ENCODE measurements around the gene KLC1.
A peak's percentile ranks its signal among the peaks of the same experiment; 100 is the strongest.

KLC1 gene

DNA sequence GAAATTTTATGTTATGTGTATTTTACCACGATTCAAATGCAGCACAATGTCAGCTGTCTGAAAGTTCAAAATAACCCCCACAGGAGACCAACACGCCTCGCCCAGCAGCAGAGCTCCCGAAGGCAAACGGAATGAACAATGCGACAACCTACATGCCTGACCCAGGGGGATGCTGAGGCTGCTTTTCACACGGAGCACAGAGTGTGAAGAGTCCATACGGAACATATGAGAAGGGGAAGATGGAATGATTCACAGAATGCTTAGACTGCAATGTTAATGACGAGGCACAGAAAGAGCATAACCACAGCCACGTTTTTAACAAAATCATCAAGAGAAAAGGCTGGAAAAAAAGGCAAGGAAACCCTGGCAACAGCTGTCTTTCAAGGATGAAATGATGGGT is 109.2 kb downstream of the KLC1 start:
- DNase-seq: no peak

DNA sequence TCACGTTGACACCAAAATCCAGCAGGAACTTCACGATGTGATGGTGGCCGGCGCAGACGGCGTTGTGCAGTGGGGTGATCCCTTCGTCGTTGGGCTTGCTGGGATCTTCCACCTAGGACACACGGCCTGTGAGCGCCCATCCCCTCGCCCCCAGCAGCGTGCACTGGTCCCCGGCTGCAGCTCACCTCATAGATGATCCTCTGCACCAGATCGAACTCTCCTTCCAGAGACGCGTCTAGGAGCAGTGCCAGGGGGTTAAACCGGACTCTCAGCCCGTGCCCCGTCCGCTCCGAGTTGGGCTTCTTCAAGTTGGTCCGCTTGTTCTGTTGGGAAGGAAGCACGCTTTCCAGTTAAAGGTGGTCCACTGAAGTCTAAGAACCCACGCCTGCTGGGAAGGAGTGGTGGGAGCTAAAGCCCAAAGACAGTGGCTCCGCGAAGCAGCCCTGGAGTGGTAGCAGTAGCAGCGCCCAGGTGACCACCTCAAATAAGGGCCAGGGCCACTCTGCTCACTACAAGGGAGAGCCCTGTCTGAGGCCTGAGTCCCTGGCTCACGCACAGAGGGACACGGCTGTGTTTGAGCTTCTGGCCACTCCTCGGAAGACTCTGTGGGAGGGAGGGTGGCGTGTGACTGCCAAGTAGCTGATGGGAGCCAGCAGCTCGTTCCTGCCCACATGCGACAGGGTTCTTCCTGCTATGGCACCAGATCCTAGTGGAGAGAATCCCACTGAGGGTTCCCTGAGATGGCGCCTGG is 109.9 kb downstream of the KLC1 start:
- no peak for DNase-seq

DNA sequence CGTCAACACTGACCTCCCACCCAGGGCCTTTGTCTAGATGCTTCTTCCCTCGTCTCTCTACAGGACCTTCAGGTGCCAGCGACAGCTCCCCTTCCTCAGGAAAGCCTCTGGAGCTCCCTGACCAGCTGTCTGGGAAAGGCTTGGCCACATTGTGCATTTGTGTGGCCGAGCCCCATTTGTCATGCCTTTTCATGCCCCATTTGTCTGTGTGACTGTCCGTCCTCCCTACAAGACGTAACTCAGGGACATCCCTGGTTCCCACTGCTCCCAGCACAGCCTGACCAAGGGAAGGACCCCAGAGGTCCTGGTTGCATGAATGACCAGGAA is 110.4 kb downstream of the KLC1 start:
- DNase-seq: no peak

DNA sequence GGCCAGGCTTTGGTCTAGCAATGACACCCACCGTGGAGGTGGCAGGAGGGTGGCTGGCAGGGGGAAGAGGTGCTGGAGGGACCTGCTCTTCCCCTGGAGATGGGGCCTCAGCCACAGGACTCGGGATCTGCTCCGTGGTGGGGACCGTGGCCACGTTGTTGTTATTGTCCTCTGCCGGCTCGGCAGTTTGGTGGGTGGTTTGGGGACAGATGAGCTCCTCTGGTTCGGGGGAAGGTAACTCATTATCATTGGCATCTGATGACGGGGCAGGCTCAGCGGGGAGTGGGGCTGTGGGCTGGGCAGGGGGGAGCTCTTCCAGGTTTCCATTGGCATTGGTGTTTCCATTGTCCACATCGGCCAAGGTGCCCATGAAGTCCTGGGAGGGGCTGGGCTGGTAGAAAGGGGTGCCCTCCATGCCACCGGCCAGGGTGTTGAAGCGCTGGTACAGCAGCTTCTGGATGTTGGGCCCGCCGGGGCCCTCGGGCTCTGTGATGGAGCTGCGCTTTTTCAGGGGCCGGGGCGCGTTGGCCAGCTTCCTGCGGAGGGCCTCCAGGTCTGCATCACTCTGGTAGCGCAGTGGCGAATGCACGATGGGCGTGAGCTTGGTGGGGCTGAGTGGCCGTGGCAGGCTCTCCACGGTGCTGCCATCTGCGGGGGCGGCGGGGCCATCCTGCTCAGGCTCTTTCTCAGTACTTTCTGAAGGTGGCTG is 110.9 kb downstream of the KLC1 start:
- no peak for DNase-seq

DNA sequence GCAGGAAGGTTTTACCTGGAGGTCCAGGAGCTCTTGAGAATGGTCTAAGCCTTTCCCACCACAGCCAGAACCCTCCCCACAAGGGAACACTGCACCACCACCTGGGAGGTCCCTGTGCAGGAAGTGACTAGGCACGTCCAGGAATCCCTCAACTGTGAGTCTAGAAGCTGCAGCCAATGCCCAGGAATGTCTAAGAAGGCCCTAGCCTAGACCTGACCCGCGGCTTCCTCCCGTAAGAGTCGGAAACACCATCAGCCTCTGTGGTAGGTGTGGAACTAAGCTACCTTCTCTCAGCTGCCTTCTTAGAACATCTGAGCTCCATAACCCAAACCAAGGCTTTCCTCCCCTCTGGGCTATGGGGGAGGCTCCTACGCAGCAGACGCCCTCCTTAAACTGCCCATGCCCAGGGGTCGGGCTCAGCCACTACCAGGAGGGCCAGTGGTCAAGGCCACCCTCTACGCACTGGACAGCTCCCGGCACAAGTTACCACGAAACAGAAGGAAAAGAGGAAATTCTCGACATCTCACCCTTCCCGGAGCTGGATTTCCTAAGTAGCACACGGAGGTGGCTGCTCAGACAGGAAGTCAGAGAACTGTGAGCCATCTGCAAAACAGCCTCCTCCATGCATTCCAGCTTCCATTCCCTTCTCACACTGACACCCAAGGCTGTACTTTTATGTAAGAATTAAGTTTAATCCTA is 112.1 kb downstream of the KLC1 start:
- DNase-seq: no peak

DNA sequence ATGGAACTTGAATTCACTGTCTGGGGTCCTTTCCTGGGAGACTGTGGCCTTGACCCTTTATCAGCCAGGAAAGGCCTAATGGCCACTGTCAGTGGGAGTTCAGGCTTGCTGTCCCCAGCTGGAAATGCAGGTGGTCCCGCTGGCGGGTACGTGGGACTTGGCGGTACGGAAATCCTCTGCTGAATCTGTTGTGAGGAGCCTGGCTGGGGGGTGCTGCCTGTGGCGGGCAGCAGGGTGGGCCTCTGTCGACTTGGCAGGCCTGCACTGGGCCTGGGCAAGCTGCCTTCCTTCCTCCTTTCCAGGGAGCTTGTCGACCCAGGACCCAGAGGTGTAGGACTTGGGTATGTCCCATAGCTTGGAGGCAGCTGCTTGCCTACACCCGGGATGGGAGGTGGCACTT is 112.9 kb downstream of the KLC1 start:
- DNase-seq: no peak

DNA sequence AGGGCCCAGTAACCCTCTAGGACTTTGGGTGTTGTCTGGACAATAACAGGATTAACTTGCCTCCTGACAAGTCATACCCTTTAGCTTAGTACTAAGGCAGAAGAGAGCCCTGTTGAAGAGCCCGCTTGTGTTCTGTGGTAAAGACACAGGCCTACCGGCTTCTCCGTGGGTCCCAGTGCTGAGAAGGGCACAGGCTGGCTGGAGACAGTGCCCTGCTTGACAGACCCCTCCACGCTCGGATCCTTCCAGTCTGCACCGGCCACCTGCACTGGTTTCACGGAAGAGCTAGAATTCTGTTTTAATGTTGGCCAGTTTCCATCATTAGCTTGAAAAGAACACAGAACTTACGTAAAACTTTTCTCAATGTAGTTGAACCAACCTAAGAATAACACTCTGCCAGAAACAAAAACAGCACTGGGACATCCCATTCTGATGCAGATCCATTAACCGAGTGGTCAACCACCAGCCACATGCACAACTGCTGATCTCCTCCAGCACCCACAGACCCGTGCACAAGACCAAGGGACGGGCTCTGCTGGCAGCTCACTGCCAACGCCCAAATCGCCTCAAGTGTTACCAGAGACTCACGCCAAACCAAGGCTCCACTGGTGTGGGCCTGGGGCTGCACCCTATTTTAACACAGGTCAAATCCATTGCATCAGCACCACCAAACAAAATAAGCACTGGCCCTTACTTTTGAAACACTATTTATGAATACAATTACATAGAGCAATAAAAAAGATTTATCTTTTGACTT is 113.7 kb downstream of the KLC1 start:
- no peak for DNase-seq

DNA sequence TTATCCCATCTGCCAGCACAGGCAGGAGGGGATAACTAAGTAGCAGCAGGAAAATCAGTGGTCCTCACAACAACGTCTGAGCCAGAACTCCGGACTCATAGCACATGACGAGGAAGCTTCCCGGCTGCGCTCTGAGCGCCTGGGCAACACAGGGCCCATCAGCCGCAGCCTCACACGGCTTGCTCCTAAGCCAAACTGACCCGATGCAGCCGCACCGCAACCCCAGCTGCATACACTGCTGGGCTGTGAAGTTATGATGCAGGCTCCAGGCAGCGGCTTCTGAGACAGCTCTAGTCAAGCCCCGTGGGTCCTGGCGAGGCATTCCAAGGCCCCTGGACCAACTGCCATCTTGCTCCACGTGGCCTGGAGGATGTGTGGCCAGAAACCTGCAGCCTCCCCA is 114.7 kb downstream of the KLC1 start:
- DNase-seq: no peak

DNA sequence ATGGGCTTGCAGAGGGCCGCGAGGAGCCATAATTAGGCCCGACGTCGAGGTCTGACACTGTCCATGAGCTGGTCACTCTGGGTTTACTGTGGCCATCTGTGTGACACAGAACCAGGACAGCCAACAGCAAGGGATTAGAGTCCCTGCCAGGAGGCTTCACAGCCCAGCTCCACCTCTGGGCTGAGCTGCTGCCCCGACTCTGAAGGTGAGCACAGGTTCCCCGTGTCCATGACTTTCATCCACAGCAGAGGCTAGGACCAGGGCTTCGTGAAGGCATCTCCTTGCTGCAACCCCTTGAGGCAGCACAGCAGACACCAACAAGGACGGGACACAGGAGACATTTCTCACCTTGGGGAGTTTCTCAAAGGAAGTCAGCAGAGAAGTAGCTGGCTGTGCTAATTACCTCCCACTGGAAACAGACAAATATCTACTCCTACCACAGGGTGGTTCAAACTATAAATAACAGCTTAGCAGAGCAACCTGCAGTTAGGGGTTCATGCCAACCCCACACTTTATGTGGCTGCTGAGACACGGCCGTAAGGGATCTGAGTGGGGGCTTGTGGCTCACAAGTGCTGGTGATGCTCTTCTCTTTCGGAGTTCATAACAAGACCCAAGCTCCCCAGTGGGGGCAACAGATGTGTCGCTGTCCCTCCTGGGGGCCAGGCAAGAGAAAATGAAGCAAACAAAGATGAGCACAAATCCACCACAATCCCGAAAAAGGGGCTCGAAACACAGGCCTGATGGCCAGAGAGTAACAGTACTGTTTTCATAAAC is 115.8 kb downstream of the KLC1 start:
- DNase-seq: no peak

DNA sequence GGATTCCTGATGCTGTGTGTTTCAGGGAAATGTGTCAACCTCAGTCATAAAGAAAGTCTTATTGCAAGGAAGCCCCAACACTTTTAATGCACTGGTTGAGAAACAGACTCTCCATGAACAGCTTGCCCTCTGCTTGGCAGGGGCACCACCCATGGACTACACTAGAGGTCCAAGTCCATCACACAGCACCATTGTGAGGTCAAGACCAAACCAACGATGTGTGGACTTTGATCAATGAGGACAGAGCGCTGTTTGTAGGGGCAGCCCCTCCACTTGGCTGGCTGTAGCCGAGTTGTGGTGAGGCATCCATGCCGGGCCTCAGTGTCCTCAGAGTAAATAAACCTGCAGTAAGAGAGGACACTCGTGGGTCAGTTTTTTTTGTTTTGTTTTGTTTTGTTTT is 116.4 kb downstream of the KLC1 start:
- DNase-seq: no peak

DNA sequence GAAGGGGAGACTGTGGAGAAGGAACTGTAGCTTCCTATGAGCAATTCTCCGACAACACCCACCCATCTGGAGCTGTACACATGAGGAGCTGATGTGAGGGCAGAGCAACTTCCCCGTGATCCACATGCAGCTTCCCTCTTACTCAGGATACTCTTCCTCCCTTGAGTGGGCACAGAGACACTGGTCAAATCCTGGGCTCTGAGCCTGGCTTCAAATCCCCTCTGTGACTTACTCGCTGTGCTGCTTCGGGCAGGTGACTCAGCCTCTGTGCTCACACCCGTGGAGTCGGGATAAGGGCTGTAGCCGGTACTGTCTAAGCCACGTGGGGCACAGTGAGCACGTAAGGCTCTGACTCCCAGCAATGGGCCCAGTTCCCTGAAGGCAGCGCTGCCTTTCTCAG is 117.7 kb downstream of the KLC1 start:
- no peak for DNase-seq

DNA sequence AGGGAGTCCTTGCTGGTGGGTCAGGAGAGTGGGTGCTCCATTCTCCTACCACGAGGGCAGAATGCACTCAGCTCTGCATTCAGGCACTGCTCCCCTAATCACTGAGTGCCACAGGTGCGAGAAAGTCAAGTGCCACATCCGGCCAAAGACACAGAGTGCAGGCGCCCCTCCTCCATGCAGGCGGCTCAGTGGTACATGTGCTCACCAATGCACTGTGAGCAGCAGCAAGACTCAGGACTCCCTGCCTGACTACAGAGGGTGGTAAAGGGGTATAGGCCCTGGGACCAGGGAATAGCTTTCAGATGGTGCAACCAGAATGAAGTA is 119.5 kb downstream of the KLC1 start:
- DNase-seq: peak; percentile 5

DNA sequence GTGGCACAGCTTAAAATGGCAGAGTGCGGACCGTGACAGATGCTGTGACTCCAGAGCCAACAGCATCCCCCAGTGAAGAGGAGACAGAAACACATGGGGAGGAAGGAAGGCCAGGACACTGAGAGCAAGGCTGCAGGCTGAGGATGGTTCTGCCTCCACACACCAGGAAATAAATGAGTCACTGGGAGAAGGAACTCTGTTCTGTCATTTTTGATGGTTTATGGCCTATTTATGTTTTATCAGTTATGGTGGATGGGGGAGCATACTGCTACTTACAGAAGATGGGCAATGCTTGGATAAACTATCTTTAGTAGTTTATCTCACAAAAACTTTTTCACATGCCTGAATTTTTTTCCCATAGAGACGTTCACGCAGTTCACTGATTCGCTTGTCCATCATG is 120.4 kb downstream of the KLC1 start:
- no peak for DNase-seq

DNA sequence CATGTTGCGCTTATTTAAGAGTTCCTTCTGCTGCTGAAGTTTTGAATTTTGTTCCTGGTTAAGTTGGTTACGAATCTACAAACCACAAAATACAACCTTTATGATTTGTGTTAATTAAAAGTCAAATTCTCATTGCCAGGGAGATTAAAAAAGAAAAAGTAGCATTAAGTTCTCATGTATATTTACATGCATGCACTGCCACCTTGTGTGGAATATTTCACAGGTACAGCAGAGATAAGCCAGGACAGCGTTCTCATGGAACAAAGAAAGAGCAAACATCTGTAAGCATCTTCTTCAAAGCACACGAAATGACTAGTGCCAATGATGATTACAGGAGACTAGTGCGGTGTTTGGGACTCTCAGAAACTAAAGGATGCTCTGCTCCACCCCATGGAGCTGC is 120.8 kb downstream of the KLC1 start:
- DNase-seq: no peak

All from activated T-cell treated with anti-CD3 and anti-CD28 coated beads for 4 hours (primary cell).